GM19467 (cell line): ENCODE data around the gene ADRB2.
A peak's percentile ranks its signal among the peaks of the same experiment; 100 is the strongest.

Source experiments
- ATAC-seq: cut with Tn5 transposase; IDR thresholded peaks from one replicate; pipeline ENCODE4 v1.9.1; 2021; ENCODE audit warnings: mild to moderate bottlenecking, moderate library complexity; ENCODE audit not compliant: unreplicated experiment

ADRB2 gene

GRCh38 chr5:148805326-148806290 is 20.8 kb upstream of the ADRB2 start:
- no peak for ATAC-seq

DNA sequence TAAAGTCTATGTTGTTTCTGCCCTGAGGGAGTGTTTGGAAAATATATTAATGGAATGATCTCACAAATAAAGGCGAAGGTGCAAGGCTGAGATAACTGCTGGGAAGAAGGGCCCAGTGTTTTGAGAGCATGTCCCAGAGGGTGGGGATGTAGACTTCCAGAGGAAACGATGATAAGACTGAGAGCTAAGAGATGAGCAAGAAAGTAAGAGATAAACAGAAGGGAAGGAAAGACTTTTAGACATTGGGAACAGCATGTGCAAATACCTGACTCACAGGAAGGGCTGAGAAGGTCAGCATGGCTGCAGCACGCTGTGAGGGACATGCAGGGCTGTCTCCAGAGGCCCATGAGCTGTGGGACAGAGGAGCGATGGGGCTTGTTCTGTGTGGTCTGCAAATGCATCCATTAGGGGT is 19.9 kb upstream of the ADRB2 start:
- no peak for ATAC-seq

DNA sequence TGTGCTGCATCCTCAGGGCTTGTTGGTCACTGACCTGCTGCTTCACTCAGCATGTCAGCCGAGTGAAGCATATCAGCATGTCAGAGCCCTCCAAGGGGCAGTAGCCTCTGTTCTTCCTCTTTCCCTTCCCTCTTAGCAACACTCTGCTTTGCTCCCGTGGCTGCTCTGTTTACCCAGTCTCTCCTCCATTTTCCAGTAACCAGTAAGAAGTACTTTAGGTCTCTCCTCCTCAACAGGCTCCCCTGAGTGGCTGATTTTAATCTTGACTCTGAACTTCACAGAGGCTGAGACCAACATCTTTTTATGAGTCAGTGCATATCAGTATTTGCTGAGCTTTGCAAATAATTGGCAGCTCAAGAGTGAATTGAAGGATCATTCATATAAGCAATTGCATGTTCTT is 18.6 kb upstream of the ADRB2 start:
- no peak for ATAC-seq

DNA sequence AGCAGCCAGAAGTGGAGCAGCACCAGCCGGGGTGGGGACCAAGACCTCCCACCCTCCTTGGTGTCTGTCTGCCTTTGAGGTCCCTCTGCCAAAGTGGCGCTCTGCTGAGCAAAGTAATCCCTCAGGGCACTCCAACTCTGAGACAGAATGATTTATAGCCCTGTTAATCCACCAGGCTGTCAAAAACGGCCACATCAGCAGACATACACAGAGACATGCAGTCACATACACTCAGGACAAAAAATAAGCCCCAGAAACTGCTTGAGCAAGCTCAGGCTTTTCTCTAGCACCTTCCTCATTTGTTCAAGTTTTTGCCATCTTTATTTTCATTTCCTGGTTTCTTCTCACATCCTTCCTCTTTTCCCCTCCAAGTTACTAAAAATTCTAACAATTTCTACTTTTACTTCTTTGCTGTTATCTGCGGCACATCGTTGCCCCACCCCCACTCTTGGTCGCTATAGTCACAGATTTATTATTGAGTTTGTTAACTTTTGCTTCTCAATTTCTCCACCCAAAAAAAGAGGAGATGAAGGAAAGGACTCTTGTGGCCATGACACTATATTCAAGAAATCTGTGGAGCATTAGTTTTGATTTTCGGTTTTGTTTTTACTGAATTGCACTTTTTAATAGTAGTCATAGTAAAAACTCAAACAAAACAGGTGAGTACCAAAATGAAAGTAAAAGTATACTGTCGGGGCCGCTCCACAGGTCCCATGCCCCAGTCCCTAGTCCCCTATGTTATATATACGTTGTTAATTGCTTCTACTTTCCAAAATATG is 17.4 kb upstream of the ADRB2 start:
- ATAC-seq: peak; percentile 61

- ATAC-seq: no peak
Observed at GRCh38 chr5:148809781-148810524, 16.5 kb upstream of the ADRB2 start.

- no peak for ATAC-seq
Observed at GRCh38 chr5:148810823-148811222, 15.6 kb upstream of the ADRB2 start.

GRCh38 chr5:148811756-148812155 is 14.7 kb upstream of the ADRB2 start:
- ATAC-seq: no peak

DNA sequence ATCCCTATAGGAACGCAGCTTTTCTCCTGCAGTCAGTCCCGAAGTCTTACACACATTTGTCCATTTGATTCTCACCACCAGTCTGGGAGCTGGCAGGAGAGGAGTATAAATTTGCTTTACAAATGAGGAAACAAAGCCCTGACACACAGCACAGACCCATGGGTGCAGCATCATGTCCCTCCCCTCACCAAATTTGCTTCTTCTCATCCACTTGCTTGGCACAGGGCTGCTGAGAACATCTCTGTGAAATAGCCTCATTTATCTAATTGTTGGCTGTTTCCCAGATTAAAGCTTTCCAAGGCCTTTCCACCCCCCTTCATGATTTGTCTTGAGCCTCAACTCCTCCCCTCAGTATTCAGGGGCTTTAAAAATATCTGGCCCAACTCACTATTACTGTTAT is 11.3 kb upstream of the ADRB2 start:
- ATAC-seq: no peak

GRCh38 chr5:148815578-148815977 is 10.8 kb upstream of the ADRB2 start:
- no peak for ATAC-seq

- no peak for ATAC-seq
Observed at GRCh38 chr5:148816357-148816756, 10.1 kb upstream of the ADRB2 start.

DNA sequence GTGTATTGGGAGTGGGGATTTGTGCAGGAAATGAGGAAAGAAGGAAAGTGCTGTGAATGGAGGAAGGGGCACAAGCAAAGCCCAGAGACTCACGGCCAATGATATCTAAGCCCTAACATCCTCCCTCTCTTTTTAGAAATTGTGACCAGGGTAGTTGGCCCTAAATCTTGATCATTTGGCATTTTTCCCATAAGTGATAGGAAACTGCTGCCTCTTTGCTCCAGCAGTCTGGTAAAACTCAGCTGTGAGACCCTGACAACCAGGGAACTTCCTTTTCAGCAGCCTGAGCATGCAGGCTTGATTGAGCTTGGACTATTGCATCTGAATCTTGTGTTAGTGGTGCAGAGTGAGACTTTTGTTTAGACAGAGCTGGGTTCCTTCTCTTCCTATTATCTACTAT is 9.6 kb upstream of the ADRB2 start:
- ATAC-seq: no peak

DNA sequence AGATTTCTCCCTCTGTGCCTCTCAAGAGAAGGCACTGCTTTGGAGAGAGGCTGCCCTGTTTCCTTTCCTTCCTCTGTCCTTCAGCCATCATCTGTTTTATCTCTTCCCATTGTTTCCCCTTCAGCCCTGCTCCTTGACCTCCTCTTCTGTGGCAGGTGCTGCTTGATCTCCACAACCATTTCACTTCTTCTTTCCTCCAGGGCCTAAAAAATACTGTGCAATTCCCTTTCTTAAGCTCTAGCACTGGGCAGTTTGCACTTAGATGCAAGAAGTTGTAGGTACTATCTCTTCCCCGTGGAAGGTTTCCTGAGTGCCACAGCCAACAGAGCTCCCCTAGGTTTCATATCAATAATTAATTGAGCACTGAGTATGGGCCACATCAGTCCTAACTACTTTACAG is 8.8 kb upstream of the ADRB2 start:
- no peak for ATAC-seq

DNA sequence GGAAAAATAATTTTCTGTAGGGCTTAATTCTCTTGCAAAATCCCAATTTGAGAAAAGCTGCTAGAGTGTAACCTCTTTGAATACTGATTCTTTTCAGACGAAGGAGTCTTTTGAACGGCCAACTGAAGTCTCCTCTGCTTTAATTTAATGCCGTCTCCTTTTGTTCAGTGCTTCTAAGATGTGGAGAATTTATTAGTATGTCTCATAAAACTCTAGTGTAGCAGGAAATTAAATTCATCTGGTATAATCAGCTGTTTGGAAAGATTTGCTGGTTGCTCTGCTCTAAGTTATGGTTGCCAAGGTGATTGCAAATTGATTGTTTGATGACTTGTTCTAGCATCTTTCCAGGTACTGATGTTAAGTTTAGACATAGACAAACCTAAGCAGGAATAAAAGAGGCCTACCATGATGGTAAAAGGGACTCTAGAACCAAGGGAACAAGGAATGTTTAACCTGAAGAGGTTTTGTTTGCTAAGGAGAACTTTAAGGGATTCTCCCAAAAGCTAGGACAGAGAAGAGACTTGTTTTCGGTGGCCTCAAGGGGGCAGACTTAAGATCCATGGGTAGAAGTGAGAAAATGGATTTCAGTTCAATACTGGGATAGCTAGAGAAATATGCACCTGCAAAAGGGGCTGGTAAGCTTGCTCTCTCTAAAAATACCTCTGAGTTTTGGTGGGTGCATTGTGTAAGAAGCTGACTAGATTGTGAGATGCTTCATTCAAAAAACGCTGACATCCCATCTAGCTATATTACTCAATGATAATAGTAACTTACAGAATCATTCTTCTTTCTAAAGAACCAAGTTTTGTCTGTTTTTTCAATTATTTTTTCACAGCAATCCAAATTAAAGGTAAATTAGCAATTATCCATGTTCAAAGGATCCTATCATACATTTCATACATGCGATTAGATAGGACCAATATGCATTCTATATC is 5.7 kb upstream of the ADRB2 start:
- no peak for ATAC-seq

DNA sequence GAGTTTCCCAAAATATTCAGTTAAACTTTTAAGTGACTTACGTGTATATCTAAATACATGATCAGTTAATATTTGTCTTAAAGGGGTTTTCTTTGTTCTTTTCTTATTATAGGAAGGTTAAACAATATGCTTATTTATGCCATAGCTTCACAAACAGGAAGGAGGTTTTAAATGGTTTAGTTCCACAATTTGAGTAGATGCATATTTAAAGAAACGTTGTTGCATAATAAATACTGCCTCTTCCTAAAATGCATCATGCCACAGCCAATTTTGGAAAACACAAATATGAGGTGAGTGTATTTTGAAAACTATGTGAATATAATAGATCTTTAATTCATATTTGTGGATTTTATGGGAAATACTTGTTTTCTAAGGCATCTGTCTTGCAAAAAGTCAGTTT is 2.5 kb upstream of the ADRB2 start:
- ATAC-seq: no peak

DNA sequence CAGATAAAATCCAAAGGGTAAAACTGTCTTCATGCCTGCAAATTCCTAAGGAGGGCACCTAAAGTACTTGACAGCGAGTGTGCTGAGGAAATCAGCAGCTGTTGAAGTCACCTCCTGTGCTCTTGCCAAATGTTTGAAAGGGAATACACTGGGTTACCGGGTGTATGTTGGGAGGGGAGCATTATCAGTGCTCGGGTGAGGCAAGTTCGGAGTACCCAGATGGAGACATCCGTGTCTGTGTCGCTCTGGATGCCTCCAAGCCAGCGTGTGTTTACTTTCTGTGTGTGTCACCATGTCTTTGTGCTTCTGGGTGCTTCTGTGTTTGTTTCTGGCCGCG is 727 bp upstream of the ADRB2 start:
- peak; percentile 3 for ATAC-seq

DNA sequence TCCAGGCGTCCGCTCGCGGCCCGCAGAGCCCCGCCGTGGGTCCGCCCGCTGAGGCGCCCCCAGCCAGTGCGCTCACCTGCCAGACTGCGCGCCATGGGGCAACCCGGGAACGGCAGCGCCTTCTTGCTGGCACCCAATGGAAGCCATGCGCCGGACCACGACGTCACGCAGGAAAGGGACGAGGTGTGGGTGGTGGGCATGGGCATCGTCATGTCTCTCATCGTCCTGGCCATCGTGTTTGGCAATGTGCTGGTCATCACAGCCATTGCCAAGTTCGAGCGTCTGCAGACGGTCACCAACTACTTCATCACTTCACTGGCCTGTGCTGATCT is 294 bp downstream of the ADRB2 start:
- no peak for ATAC-seq

DNA sequence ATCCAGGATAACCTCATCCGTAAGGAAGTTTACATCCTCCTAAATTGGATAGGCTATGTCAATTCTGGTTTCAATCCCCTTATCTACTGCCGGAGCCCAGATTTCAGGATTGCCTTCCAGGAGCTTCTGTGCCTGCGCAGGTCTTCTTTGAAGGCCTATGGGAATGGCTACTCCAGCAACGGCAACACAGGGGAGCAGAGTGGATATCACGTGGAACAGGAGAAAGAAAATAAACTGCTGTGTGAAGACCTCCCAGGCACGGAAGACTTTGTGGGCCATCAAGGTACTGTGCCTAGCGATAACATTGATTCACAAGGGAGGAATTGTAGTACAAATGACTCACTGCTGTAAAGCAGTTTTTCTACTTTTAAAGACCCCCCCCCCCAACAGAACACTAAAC is 1.3 kb downstream of the ADRB2 start:
- ATAC-seq: no peak

DNA sequence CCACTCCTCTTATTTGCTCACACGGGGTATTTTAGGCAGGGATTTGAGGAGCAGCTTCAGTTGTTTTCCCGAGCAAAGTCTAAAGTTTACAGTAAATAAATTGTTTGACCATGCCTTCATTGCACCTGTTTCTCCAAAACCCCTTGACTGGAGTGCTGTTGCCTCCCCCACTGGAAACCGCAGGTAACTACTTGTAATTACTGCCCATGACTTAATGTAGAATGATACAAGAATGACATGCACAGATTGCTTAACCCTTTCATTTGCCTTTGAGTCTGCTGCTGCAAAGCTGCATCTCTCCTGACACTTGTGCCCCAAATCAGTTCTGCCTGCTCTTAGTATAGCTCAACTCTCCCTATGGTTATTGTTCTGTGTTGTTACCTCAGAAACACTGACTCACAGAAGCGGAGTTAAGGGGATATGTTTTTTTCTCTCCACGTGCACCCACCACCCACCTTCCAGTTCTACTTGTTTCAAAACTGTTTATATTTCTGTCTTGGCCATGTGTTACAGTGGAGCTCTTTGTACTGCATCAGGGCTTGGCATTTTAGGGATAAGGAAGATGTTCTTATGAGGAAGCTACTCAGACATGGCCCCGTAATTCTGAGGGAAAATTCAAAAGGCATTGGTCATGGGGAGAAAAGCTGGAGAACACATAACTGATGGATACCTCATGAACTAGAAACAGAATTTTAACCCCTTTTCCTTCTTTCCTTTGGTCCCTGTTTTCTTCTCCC is 2.3 kb downstream of the ADRB2 start:
- no peak for ATAC-seq

DNA sequence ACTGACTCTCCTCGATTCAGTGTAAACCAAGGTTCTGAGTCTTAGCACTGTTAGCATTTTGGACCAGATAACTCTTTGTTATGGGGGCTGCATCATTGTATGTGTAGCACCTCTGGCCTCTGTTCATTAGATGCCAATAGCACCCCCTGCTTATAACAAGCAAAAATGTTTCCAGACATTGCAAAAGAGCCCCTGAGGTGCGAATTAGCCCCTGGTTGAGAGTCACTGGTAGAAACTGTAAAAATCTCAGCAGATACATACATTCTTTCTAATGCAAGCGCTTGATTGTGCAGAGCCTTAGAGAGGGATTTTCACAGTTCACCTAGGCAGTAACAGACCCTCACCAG is 2.8 kb downstream of the ADRB2 start:
- no peak for ATAC-seq

DNA sequence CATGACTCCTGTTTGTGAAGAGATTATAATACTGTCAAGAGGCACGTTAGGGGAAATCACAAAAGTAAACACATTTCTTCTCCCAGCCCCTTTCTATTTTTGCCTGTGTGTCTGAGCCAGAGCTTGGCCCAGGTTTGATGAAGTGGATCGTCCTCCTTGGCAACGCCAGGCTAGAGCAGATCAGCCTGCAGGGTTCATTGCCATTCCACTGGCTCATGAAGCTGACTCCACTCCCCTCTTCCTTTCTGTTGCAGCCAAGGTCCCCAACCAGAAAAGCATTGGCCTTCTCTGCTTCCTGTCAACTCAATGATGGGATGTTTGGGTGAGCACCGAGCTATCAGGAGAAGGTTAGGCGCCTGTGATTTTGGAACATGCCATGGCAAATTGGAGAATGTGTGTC is 3.3 kb downstream of the ADRB2 start:
- ATAC-seq: no peak
